ENCODE measurements around the gene SOCS7. TPM values are rescaled to one million over a fixed set of nuclear protein-coding genes. Genes with fewer than 3 reads are reported as not detected.

SOCS7 gene
- polyA plus RNA-seq, 3 donors = 0.14 to 13.2 (median 0.15) TPM

DNA sequence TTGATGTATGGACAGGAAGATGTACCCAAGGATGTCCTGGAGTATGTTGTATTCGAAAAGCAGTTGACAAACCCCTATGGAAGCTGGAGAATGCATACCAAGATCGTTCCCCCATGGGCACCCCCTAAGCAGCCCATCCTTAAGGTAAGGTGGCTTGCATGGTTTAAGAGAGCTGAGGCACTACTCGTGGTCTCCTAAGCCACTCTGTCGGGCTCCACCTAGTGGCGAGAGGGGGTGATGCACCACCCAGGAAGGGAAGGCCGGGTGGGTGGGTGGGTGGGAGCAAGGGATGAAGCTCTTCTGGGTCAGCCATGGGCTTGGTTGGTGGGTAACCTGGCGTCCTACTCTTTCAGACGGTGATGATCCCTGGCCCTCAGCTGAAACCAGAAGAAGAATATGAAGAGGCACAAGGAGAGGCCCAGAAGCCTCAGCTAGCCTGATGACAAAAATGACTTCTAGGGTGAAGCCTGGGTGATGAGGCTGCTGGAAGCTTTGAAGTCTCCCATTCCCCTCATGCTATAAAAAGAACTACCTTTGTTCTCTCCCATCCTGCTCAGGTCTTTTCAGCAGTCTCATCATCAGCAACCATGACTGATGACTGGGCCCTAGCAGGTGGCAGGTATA lies 29.4 kb upstream of the SOCS7 start:
- no peaks in the 10 kb centered on the region for H3K27me3 Mint-ChIP-seq (ENCODE audit: low read depth in 3 of 3)
- no peak overlapping the region for H3K9ac ChIP-seq (ENCODE audit: insufficient read depth, low read length, poor library complexity, severe bottlenecking)
- H3K27ac ChIP-seq (ENCODE audit: low read depth in 1 of 2, low read length in 2 of 2) = no peak overlapping the region
- H3K4me3 ChIP-seq (replicated peaks in 1 of 3; ENCODE audit: low read depth in 2 of 3, low read length in 3 of 3) = no peak overlapping the region
- no peaks in the 10 kb centered on the region for H3K9me3 ChIP-seq (replicated peaks in 1 of 2; ENCODE audit: control insufficient read depth in 1 of 2, insufficient read depth in 1 of 2, low read length in 2 of 2)
- H2AFZ ChIP-seq (ENCODE audit: insufficient read depth, low read depth, low read length, poor library complexity, severe bottlenecking) = no peak overlapping the region
- WGBS (ENCODE audit: insufficient coverage) = 50% methylated on average over 2 of the region's 8 CpGs
- peaks cover 42% of the 10 kb centered on the region for H3K4me1 Mint-ChIP-seq
- no peaks in the 10 kb centered on the region for H3K79me2 ChIP-seq (ENCODE audit: insufficient read depth, low read length)
- DNase-seq = peak; percentile 40 to 50 (median 40)
- H3K4me3 Mint-ChIP-seq = no peak overlapping the region
- H3K4me2 ChIP-seq (replicated peaks; ENCODE audit: extremely low read depth, low read length, poor library complexity, severe bottlenecking) = no peak overlapping the region
- intact Hi-C loops (cut with micrococcal nuclease) = no loop called here
- TF ChIP-seq CTCF (IDR thresholded peaks at IDR 0.05) = peak; percentile 89
- peaks cover 30 to 35% of the 10 kb centered on the region in 2 donors for H3K4me1 ChIP-seq (ENCODE audit: control insufficient read depth in 1 of 2, insufficient read depth in 2 of 2, low read length in 2 of 2)
- no peak overlapping the region for H3K27ac Mint-ChIP-seq
- H3K36me3 ChIP-seq (replicated peaks in 1 of 2; ENCODE audit: control insufficient read depth in 1 of 2, insufficient read depth in 2 of 2, low read length in 2 of 2) = peaks cover 14 to 37% of the 10 kb centered on the region in 2 donors
- H4K20me1 ChIP-seq (ENCODE audit: insufficient read depth, low read length) = no peaks in the 10 kb centered on the region
- H3K9me3 Mint-ChIP-seq = peaks cover 0 to 2% (median 0%) of the 10 kb centered on the region in 7 donors
- H3K36me3 Mint-ChIP-seq = peaks cover 32 to 44% of the 10 kb centered on the region in 2 donors
- no peaks in the 10 kb centered on the region for H3K27me3 ChIP-seq (ENCODE audit: control insufficient read depth in 2 of 2, insufficient read depth in 2 of 2, low read length in 2 of 2)

DNA sequence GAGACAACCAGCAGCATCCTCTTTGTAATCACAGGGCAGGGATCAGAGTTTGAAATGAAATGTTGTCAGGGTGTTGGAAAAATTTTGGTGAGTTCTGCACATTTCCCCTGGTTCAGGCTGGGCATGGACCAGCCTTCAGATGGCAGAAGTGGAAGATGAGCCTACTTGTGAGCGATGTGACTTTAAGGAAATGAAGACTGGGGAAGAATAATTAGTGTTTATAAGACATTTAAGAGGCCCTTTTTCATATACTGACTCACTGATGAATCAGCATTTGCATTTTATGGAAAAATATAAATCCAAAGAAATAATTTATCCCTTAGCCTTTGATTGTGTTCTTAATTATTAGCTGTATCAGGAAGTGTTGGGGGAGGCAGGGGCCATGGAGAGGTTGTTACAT lies 28.7 kb upstream of the SOCS7 start:
- no peak for DNase-seq
- Histone ChIP-seq H3K9me3 (replicated peaks in 1 of 2; ENCODE audit: control insufficient read depth in 1 of 2, insufficient read depth in 1 of 2, low read length in 2 of 2) (no peaks in the 10 kb centered on the region), H3K27me3 (ENCODE audit: control insufficient read depth in 2 of 2, insufficient read depth in 2 of 2, low read length in 2 of 2) (no peaks in the 10 kb centered on the region), H3K27ac (ENCODE audit: low read depth in 1 of 2, low read length in 2 of 2) (no peak overlapping the region), H3K4me1 (ENCODE audit: control insufficient read depth in 1 of 2, insufficient read depth in 2 of 2, low read length in 2 of 2) (peaks cover 33 to 39% of the 10 kb centered on the region in 2 donors), H3K4me3 (replicated peaks in 1 of 3; ENCODE audit: low read depth in 2 of 3, low read length in 3 of 3) (no peak overlapping the region), H3K9ac (ENCODE audit: insufficient read depth, low read length, poor library complexity, severe bottlenecking) (no peak overlapping the region), H3K4me2 (replicated peaks; ENCODE audit: extremely low read depth, low read length, poor library complexity, severe bottlenecking) (no peak overlapping the region), H3K79me2 (ENCODE audit: insufficient read depth, low read length) (no peaks in the 10 kb centered on the region), H2AFZ (ENCODE audit: insufficient read depth, low read depth, low read length, poor library complexity, severe bottlenecking) (no peak overlapping the region), H3K36me3 (replicated peaks in 1 of 2; ENCODE audit: control insufficient read depth in 1 of 2, insufficient read depth in 2 of 2, low read length in 2 of 2) (peaks cover 13 to 32% of the 10 kb centered on the region in 2 donors), H4K20me1 (ENCODE audit: insufficient read depth, low read length) (no peaks in the 10 kb centered on the region)
- Mint-ChIP-seq H3K27me3 (ENCODE audit: low read depth in 3 of 3) (no peaks in the 10 kb centered on the region), H3K27ac (peak overlapping the region in 1 of 7 donors; percentile 1), H3K4me3 (no peak overlapping the region), H3K9me3 (peaks cover 0 to 2% (median 0%) of the 10 kb centered on the region in 7 donors), H3K4me1 (peaks cover 47% of the 10 kb centered on the region), H3K36me3 (peaks cover 30 to 41% of the 10 kb centered on the region in 2 donors)
- no peak for TF ChIP-seq CTCF (IDR thresholded peaks at IDR 0.05)
- intact Hi-C loops (cut with micrococcal nuclease) = no loop called here
- WGBS (ENCODE audit: insufficient coverage) = no CpG with 5 or more reads among the region's 1 CpG
